GM23338 (cell line): ENCODE measurements around the gene CIZ1. TPM values are rescaled to one million over a fixed set of nuclear protein-coding genes. Genes with fewer than 3 reads are reported as not detected.

Experiments used
- ATAC-seq: fragments of 200-7000 bp; cut with Tn5 transposase; 3 replicates; pipeline ENCODE4 v1.9.1; 2020
- DNase-seq: peaks from one replicate; pipeline ENCODE4 v3.0.0-alpha.2; 2015; ENCODE audit warnings: low spot score
- H2AFZ ChIP-seq: fragments of 200-600 bp; sonication (generic); 2 replicates; pipeline ENCODE4 v1.8.0; 2016; ENCODE audit warnings: antibody characterized with exemption, mild to moderate bottlenecking, moderate library complexity
- H3F3A ChIP-seq: fragments of 200-600 bp; sonication (generic); replicated peaks from 2 replicates; pipeline ENCODE4 v1.8.0; 2017; ENCODE audit warnings: antibody characterized with exemption, mixed run types, low read depth
- H3K27ac ChIP-seq: fragments of 200-600 bp; sonication (generic); 2 replicates; pipeline ENCODE4 v1.6.1; 2016; ENCODE audit warnings: low read depth
- H3K27me3 ChIP-seq: fragments of 200-600 bp; sonication (generic); 2 replicates; pipeline ENCODE4 v1.8.0; 2016; ENCODE audit warnings: mild to moderate bottlenecking, mixed run types, moderate library complexity; ENCODE audit not compliant: insufficient read depth
- H3K36me3 ChIP-seq: fragments of 200-600 bp; sonication (generic); 2 replicates; pipeline ENCODE4 v1.8.0; 2016; ENCODE audit warnings: mild to moderate bottlenecking; ENCODE audit not compliant: insufficient read depth
- H3K4me1 ChIP-seq: fragments of 200-600 bp; sonication (generic); 2 replicates; pipeline ENCODE4 v1.8.0; 2016; ENCODE audit warnings: mild to moderate bottlenecking, moderate library complexity; ENCODE audit not compliant: insufficient read depth
- H3K4me2 ChIP-seq: fragments of 200-600 bp; sonication (generic); 2 replicates; pipeline ENCODE4 v1.7.1; 2017; ENCODE audit warnings: mixed run types
- H3K4me3 ChIP-seq: fragments of 200-600 bp; sonication (generic); 2 replicates; pipeline ENCODE4 v1.6.1; 2016; ENCODE audit warnings: mixed run types
- H3K79me2 ChIP-seq: fragments of 200-600 bp; sonication (generic); replicated peaks from 2 replicates; pipeline ENCODE4 v1.8.0; 2017; ENCODE audit warnings: mild to moderate bottlenecking; ENCODE audit not compliant: insufficient read depth
- H3K9me2 ChIP-seq: fragments of 200-600 bp; sonication (generic); 2 replicates; pipeline ENCODE4 v1.8.0; 2017; ENCODE audit not compliant: insufficient read depth
- H4K20me1 ChIP-seq: fragments of 200-600 bp; sonication (generic); replicated peaks from 2 replicates; pipeline ENCODE4 v1.8.0; 2017; ENCODE audit warnings: mild to moderate bottlenecking; ENCODE audit not compliant: insufficient read depth
- H3K27ac Mint-ChIP-seq: 2 replicates; pipeline ENCODE4 v1.8.0; 2020; ENCODE audit warnings: inconsistent platforms, mild to moderate bottlenecking, moderate library complexity, mixed read lengths
- H3K27me3 Mint-ChIP-seq: 3 replicates; pipeline ENCODE4 v1.8.0; 2022; ENCODE audit warnings: low read depth, mild to moderate bottlenecking, moderate library complexity, mixed read lengths, inconsistent platforms; ENCODE audit not compliant: insufficient read depth, poor library complexity
- H3K36me3 Mint-ChIP-seq: 3 replicates; pipeline ENCODE4 v1.8.0; 2021; ENCODE audit warnings: low read depth, mild to moderate bottlenecking, inconsistent platforms, moderate library complexity, mixed read lengths
- H3K4me1 Mint-ChIP-seq: 3 replicates; pipeline ENCODE4 v1.8.0; 2020; ENCODE audit warnings: mild to moderate bottlenecking, inconsistent platforms, mixed read lengths
- H3K4me3 Mint-ChIP-seq: 3 replicates; pipeline ENCODE4 v1.8.0; 2021; ENCODE audit warnings: moderate library complexity, mild to moderate bottlenecking, inconsistent platforms, mixed read lengths
- H3K9me3 Mint-ChIP-seq: 3 replicates; pipeline ENCODE4 v1.8.0; 2020; ENCODE audit warnings: moderate library complexity, mild to moderate bottlenecking, inconsistent platforms, mixed read lengths
- CREB1 ChIP-seq: fragments of 250-450 bp; sonication (Bioruptor Pico); IDR thresholded peaks from 2 replicates; pipeline ENCODE4 v1.5.0; 2020; ENCODE audit warnings: low read depth, mild to moderate bottlenecking, moderate library complexity
- EZH2 ChIP-seq: fragments of 200-600 bp; sonication (generic); IDR thresholded peaks from one replicate; pipeline ENCODE4 v1.8.0; 2017; ENCODE audit warnings: antibody characterized with exemption, mild to moderate bottlenecking, low read depth; ENCODE audit not compliant: unreplicated experiment
- EZH2phosphoT487 ChIP-seq: fragments of 200-600 bp; sonication (generic); IDR thresholded peaks from one replicate; pipeline ENCODE4 v1.8.1; 2018; ENCODE audit warnings: antibody characterized with exemption; ENCODE audit not compliant: unreplicated experiment
- JUNB ChIP-seq: IDR thresholded peaks from one replicate; pipeline ENCODE4 v1.6.1; 2016; ENCODE audit warnings: antibody characterized with exemption; ENCODE audit not compliant: unreplicated experiment
- NANOG ChIP-seq: IDR thresholded peaks from 2 replicates; pipeline ENCODE4 v1.6.1; 2016; ENCODE audit warnings: antibody characterized with exemption, borderline replicate concordance
- POLR2AphosphoS5 ChIP-seq: IDR thresholded peaks from 2 replicates; pipeline ENCODE4 v1.6.1; 2016; ENCODE audit warnings: antibody characterized with exemption, low read depth
- STAT1 ChIP-seq: IDR thresholded peaks from one replicate; pipeline ENCODE4 v1.6.1; 2016; ENCODE audit warnings: antibody characterized with exemption; ENCODE audit not compliant: unreplicated experiment
- ZNF114 ChIP-seq: fragments of 250-450 bp; sonication (Bioruptor Pico); IDR thresholded peaks from 2 replicates; pipeline ENCODE4 v1.5.0; 2020; ENCODE audit warnings: mild to moderate bottlenecking, moderate library complexity
- ZNF331 ChIP-seq: fragments of 250-450 bp; sonication (Bioruptor Pico); IDR thresholded peaks from 2 replicates; pipeline ENCODE4 v1.5.0; 2020; ENCODE audit warnings: low read depth, mild to moderate bottlenecking, moderate library complexity
- polyA plus RNA-seq: library from polyadenylated mRNA; unstranded; fragments of >200 nt; fragmentation: Nextera tagmentation; extraction: Ambion mirVana; gene quantifications from 2 replicates; pipeline ENCODE4 v1.2.1, GENCODE V29; 2016
- total RNA-seq: library from RNA; depleted of rRNA; stranded (reverse); fragments of >200 nt; shearing (Covaris generic); gene quantifications from 2 replicates; pipeline ENCODE4 v1.2.3, GENCODE V29; 2014
- TF ChIP-seq, protein P1 (sequence below), 2 experiments: fragments of 200-600 bp in 1 of 2; sonication (generic) in 1 of 2; conservative IDR thresholded peaks; 2 replicates each; pipeline versions ENCODE4 v1.5.1 to v1.6.1; 2016 to 2017; ENCODE audit warnings: antibody characterized with exemption in 2 of 2, low read depth in 2 of 2, mild to moderate bottlenecking in 2 of 2, moderate library complexity in 1 of 2
- TF ChIP-seq, protein P2 (sequence below): IDR thresholded peaks from one replicate; pipeline ENCODE4 v1.6.1; 2018; ENCODE audit warnings: antibody characterized with exemption; ENCODE audit not compliant: unreplicated experiment
- TF ChIP-seq, protein P3 (sequence below): fragments of 250-450 bp; sonication (Bioruptor Pico); IDR thresholded peaks from 2 replicates; pipeline ENCODE4 v1.5.0; 2020; ENCODE audit warnings: mild to moderate bottlenecking, moderate library complexity
- TF ChIP-seq, protein P4 (sequence below): IDR thresholded peaks from 2 replicates; pipeline ENCODE4 v1.6.1; 2016; ENCODE audit warnings: antibody characterized with exemption

The CIZ1 gene
- total and polyA plus RNA-seq, 2 experiments from 2014 or later, result 49.6 to 61.4 TPM

DNA sequence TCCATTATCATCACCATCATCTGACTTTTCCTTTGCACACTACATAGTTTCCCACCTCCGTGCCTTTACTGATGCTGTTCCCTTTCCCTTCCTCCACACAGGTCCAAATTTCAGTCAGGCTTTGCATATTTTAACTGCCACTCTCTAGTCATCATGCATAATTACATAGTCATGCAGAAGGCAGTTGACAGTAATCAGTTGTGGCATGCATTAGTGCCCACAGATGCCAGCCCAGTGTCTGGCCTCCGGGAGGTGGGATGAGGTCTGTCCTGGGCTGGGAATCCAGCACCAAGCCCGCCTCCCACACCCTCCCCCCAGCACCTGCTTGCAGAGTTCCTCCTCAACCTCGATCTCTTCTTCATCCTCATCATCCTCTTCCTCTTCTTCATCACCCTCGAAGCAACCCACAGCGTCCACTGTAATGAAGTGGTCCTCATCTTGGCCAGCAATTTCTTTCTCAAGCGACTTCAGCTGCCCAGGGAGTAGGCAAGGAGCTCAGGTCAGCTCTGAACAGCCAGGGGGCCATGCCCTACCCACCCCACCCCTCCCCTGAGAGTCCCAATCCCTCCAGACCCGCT lies 22.6 kb downstream of the CIZ1 start:
- no peaks in the 10 kb centered on the region for H3K27me3 ChIP-seq
- no peak overlapping the region for H2AFZ ChIP-seq
- ATAC-seq (no peak), DNase-seq (no peak)
- no peak for TF ChIP-seq POLR2AphosphoS5
- TF ChIP-seq, protein P1, sequence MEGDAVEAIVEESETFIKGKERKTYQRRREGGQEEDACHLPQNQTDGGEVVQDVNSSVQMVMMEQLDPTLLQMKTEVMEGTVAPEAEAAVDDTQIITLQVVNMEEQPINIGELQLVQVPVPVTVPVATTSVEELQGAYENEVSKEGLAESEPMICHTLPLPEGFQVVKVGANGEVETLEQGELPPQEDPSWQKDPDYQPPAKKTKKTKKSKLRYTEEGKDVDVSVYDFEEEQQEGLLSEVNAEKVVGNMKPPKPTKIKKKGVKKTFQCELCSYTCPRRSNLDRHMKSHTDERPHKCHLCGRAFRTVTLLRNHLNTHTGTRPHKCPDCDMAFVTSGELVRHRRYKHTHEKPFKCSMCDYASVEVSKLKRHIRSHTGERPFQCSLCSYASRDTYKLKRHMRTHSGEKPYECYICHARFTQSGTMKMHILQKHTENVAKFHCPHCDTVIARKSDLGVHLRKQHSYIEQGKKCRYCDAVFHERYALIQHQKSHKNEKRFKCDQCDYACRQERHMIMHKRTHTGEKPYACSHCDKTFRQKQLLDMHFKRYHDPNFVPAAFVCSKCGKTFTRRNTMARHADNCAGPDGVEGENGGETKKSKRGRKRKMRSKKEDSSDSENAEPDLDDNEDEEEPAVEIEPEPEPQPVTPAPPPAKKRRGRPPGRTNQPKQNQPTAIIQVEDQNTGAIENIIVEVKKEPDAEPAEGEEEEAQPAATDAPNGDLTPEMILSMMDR (conservative IDR thresholded peaks at IDR 0.05; ENCODE audit: low read depth in 2 of 2), result no peak
- TF ChIP-seq, protein P2, sequence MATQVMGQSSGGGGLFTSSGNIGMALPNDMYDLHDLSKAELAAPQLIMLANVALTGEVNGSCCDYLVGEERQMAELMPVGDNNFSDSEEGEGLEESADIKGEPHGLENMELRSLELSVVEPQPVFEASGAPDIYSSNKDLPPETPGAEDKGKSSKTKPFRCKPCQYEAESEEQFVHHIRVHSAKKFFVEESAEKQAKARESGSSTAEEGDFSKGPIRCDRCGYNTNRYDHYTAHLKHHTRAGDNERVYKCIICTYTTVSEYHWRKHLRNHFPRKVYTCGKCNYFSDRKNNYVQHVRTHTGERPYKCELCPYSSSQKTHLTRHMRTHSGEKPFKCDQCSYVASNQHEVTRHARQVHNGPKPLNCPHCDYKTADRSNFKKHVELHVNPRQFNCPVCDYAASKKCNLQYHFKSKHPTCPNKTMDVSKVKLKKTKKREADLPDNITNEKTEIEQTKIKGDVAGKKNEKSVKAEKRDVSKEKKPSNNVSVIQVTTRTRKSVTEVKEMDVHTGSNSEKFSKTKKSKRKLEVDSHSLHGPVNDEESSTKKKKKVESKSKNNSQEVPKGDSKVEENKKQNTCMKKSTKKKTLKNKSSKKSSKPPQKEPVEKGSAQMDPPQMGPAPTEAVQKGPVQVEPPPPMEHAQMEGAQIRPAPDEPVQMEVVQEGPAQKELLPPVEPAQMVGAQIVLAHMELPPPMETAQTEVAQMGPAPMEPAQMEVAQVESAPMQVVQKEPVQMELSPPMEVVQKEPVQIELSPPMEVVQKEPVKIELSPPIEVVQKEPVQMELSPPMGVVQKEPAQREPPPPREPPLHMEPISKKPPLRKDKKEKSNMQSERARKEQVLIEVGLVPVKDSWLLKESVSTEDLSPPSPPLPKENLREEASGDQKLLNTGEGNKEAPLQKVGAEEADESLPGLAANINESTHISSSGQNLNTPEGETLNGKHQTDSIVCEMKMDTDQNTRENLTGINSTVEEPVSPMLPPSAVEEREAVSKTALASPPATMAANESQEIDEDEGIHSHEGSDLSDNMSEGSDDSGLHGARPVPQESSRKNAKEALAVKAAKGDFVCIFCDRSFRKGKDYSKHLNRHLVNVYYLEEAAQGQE, result no peak
- TF ChIP-seq JUNB, result no peak
- TF ChIP-seq, protein P3, sequence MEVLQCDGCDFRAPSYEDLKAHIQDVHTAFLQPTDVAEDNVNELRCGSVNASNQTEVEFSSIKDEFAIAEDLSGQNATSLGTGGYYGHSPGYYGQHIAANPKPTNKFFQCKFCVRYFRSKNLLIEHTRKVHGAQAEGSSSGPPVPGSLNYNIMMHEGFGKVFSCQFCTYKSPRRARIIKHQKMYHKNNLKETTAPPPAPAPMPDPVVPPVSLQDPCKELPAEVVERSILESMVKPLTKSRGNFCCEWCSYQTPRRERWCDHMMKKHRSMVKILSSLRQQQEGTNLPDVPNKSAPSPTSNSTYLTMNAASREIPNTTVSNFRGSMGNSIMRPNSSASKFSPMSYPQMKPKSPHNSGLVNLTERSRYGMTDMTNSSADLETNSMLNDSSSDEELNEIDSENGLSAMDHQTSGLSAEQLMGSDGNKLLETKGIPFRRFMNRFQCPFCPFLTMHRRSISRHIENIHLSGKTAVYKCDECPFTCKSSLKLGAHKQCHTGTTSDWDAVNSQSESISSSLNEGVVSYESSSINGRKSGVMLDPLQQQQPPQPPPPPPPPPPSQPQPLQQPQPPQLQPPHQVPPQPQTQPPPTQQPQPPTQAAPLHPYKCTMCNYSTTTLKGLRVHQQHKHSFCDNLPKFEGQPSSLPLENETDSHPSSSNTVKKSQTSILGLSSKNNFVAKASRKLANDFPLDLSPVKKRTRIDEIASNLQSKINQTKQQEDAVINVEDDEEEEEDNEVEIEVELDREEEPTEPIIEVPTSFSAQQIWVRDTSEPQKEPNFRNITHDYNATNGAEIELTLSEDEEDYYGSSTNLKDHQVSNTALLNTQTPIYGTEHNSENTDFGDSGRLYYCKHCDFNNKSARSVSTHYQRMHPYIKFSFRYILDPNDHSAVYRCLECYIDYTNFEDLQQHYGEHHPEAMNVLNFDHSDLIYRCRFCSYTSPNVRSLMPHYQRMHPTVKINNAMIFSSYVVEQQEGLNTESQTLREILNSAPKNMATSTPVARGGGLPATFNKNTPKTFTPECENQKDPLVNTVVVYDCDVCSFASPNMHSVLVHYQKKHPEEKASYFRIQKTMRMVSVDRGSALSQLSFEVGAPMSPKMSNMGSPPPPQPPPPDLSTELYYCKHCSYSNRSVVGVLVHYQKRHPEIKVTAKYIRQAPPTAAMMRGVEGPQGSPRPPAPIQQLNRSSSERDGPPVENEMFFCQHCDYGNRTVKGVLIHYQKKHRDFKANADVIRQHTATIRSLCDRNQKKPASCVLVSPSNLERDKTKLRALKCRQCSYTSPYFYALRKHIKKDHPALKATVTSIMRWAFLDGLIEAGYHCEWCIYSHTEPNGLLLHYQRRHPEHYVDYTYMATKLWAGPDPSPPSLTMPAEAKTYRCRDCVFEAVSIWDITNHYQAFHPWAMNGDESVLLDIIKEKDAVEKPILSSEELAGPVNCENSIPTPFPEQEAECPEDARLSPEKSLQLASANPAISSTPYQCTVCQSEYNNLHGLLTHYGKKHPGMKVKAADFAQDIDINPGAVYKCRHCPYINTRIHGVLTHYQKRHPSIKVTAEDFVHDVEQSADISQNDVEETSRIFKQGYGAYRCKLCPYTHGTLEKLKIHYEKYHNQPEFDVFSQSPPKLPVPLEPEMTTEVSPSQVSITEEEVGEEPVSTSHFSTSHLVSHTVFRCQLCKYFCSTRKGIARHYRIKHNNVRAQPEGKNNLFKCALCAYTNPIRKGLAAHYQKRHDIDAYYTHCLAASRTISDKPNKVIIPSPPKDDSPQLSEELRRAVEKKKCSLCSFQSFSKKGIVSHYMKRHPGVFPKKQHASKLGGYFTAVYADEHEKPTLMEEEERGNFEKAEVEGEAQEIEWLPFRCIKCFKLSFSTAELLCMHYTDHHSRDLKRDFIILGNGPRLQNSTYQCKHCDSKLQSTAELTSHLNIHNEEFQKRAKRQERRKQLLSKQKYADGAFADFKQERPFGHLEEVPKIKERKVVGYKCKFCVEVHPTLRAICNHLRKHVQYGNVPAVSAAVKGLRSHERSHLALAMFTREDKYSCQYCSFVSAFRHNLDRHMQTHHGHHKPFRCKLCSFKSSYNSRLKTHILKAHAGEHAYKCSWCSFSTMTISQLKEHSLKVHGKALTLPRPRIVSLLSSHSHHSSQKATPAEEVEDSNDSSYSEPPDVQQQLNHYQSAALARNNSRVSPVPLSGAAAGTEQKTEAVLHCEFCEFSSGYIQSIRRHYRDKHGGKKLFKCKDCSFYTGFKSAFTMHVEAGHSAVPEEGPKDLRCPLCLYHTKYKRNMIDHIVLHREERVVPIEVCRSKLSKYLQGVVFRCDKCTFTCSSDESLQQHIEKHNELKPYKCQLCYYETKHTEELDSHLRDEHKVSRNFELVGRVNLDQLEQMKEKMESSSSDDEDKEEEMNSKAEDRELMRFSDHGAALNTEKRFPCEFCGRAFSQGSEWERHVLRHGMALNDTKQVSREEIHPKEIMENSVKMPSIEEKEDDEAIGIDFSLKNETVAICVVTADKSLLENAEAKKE (CRISPR knock-in tag), result no peak
- TF ChIP-seq EZH2phosphoT487, result no peak
- TF ChIP-seq ZNF114 (CRISPR knock-in tag), result no peak
- TF ChIP-seq, protein P4, sequence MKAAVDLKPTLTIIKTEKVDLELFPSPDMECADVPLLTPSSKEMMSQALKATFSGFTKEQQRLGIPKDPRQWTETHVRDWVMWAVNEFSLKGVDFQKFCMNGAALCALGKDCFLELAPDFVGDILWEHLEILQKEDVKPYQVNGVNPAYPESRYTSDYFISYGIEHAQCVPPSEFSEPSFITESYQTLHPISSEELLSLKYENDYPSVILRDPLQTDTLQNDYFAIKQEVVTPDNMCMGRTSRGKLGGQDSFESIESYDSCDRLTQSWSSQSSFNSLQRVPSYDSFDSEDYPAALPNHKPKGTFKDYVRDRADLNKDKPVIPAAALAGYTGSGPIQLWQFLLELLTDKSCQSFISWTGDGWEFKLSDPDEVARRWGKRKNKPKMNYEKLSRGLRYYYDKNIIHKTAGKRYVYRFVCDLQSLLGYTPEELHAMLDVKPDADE, result no peak
- no peak for TF ChIP-seq NANOG
- no peak for TF ChIP-seq CREB1 (CRISPR knock-in tag)
- TF ChIP-seq STAT1, result no peak
- TF ChIP-seq ZNF331, result no peak
- no peak for TF ChIP-seq EZH2
- no peak overlapping the region for H3K27ac Mint-ChIP-seq
- H3K27ac ChIP-seq, result no peak overlapping the region
- no peaks in the 10 kb centered on the region for H3K9me3 Mint-ChIP-seq
- H4K20me1 ChIP-seq, result 0 out of 2 replicates have a peak, but pooled peaks cover 8% of the 10 kb centered on the region
- no peak overlapping the region for H3K4me3 Mint-ChIP-seq
- H3K4me1 ChIP-seq, result no peaks in the 10 kb centered on the region
- H3K27me3 Mint-ChIP-seq, result peaks cover 6% of the 10 kb centered on the region
- 0 out of 2 replicates have a peak, but pooled peaks cover 3% of the 10 kb centered on the region for H3F3A ChIP-seq
- H3K4me1 Mint-ChIP-seq, result no peaks in the 10 kb centered on the region; the same call in 2 of the 3 replicates
- 0 out of 2 replicates have a peak, but pooled peaks cover 8% of the 10 kb centered on the region for H3K36me3 ChIP-seq
- no peak overlapping the region for H3K4me2 ChIP-seq
- H3K36me3 Mint-ChIP-seq, result peaks cover 40% of the 10 kb centered on the region
- H3K4me3 ChIP-seq, result no peak overlapping the region
- H3K9me2 ChIP-seq, result no peaks in the 10 kb centered on the region
- no peaks in the 10 kb centered on the region for H3K79me2 ChIP-seq
